K562 (cell line): ENCODE results near the gene EPO. TPM values are rescaled to one million over a fixed set of nuclear protein-coding genes. Genes with fewer than 3 reads are reported as not detected.

ENCODE experiments used
- BCOR ChIP-seq: fragments of 450-650 bp; IDR thresholded peaks from 2 replicates; pipeline ENCODE4 v1.6.1; 2016
- BRF1 ChIP-seq: IDR thresholded peaks from 3 replicates; pipeline ENCODE4 v1.6.1; 2011; ENCODE audit warnings: borderline replicate concordance, mild to moderate bottlenecking; ENCODE audit not compliant: insufficient read length; ENCODE audit errors: extremely low read depth
- CHCHD3 ChIP-seq: fragments of 250-450 bp; sonication (Bioruptor Pico); IDR thresholded peaks from 2 replicates; pipeline ENCODE4 v2.1.2; 2022; ENCODE audit warnings: mild to moderate bottlenecking
- CREB1 ChIP-seq, 2 experiments: sonication (generic) in 1 of 2; formaldehyde crosslinking in 1 of 2; IDR thresholded peaks; 2 replicates each; pipeline versions ENCODE4 v1.6.1 to v1.8.0; 2012 to 2022; ENCODE audit warnings: inconsistent platforms in 1 of 2, mild to moderate bottlenecking in 1 of 2, missing genetic modification reagents in 1 of 2, moderate library complexity in 1 of 2
- E2F8 ChIP-seq: fragments of 450-650 bp; IDR thresholded peaks from 2 replicates; pipeline ENCODE4 v1.7.1; 2018; ENCODE audit warnings: mild to moderate bottlenecking, low read depth; ENCODE audit not compliant: partially characterized antibody
- ERF ChIP-seq: fragments of 450-650 bp; formaldehyde crosslinking; IDR thresholded peaks from 2 replicates; pipeline ENCODE4 v1.4.0; 2020; ENCODE audit warnings: mild to moderate bottlenecking, mixed read lengths
- ETV1 ChIP-seq: fragments of 450-650 bp; conservative IDR thresholded peaks from 2 replicates; pipeline ENCODE4 v1.6.1; 2016; ENCODE audit warnings: missing genetic modification characterization, control low read depth, low read depth, missing compliant biosample characterization
- FOXJ2 ChIP-seq: fragments of 200-800 bp; sonication (Bioruptor generic); IDR thresholded peaks from 2 replicates; pipeline ENCODE4 v1.6.1; 2016; ENCODE audit warnings: missing genetic modification characterization, missing compliant biosample characterization
- GMEB1 ChIP-seq: fragments of 250-450 bp; sonication (Bioruptor Pico); IDR thresholded peaks from 2 replicates; pipeline ENCODE4 v1.4.0; 2020; ENCODE audit warnings: mild to moderate bottlenecking
- GTF2F1 ChIP-seq: IDR thresholded peaks from 2 replicates; pipeline ENCODE4 v1.6.1; 2011; ENCODE audit warnings: low read depth, low read length, improper control_type of control experiment
- HIVEP1 ChIP-seq: fragments of 250-450 bp; sonication (Bioruptor Pico); IDR thresholded peaks from 2 replicates; pipeline ENCODE4 v1.4.0; 2020; ENCODE audit warnings: mild to moderate bottlenecking
- HNRNPLL ChIP-seq: fragments of 200-400 bp; formaldehyde crosslinking; IDR thresholded peaks from 2 replicates; pipeline ENCODE4 v1.6.1; 2017; ENCODE audit warnings: low read length, low read depth, mild to moderate bottlenecking; ENCODE audit not compliant: poor library complexity, severe bottlenecking
- IRF2 ChIP-seq: sonication (generic); formaldehyde crosslinking; IDR thresholded peaks from 2 replicates; pipeline ENCODE4 v1.8.1; 2022; ENCODE audit warnings: mild to moderate bottlenecking, missing genetic modification reagents
- MECOM ChIP-seq: fragments of 250-450 bp; sonication (Bioruptor Pico); IDR thresholded peaks from 2 replicates; pipeline ENCODE4 v1.8.0; 2022; ENCODE audit warnings: inconsistent platforms
- MEIS2 ChIP-seq: fragments of 450-650 bp; IDR thresholded peaks from 2 replicates; pipeline ENCODE4 v1.6.1; 2014; ENCODE audit warnings: mild to moderate bottlenecking; ENCODE audit not compliant: partially characterized antibody
- PHF21A ChIP-seq: fragments of 450-650 bp; IDR thresholded peaks from 2 replicates; pipeline ENCODE4 v1.6.1; 2017; ENCODE audit warnings: low read depth, borderline replicate concordance
- SLC30A9 ChIP-seq: fragments of 250-450 bp; sonication (Bioruptor Pico); IDR thresholded peaks from 2 replicates; pipeline ENCODE4 v1.8.0; 2022; ENCODE audit warnings: mild to moderate bottlenecking, moderate library complexity
- TRIM24 ChIP-seq, 2 experiments: fragments of 450-650 bp; IDR thresholded peaks; 2 replicates each; pipeline ENCODE4 v1.6.1; 2016
- TRIM28 ChIP-seq: fragments of 450-650 bp; IDR thresholded peaks from 2 replicates; pipeline ENCODE4 v1.6.1; 2017
- ZFPM2 ChIP-seq: fragments of 250-450 bp; sonication (Bioruptor Pico); IDR thresholded peaks from 2 replicates; pipeline ENCODE4 v1.5.1; 2022; ENCODE audit warnings: mild to moderate bottlenecking
- ZNF217 ChIP-seq: sonication (generic); formaldehyde crosslinking; IDR thresholded peaks from 2 replicates; pipeline ENCODE4 v1.8.0; 2022; ENCODE audit warnings: mild to moderate bottlenecking, missing genetic modification reagents
- ZNF282 ChIP-seq: sonication (generic); formaldehyde crosslinking; IDR thresholded peaks from 2 replicates; pipeline ENCODE4 v1.8.1; 2023; ENCODE audit warnings: missing genetic modification reagents
- ZNF347 ChIP-seq: fragments of 450-650 bp; formaldehyde crosslinking; IDR thresholded peaks from 2 replicates; pipeline ENCODE4 v1.4.0; 2020; ENCODE audit warnings: low read depth, mild to moderate bottlenecking, moderate library complexity
- ZNF668 ChIP-seq: fragments of 250-450 bp; sonication (Bioruptor Pico); IDR thresholded peaks from 2 replicates; pipeline ENCODE4 v1.8.0; 2022; ENCODE audit warnings: mild to moderate bottlenecking, inconsistent platforms
- polyA plus RNA-seq, 8 experiments: library from polyadenylated mRNA; depleted of rRNA in 4 of 8; stranded (reverse) in 5 of 8; unstranded in 3 of 8; fragments of >200 nt; fragmentation: Nextera tagmentation in 2 of 8; fragmentation: Illumina TruSeq in 1 of 8; extraction: Ambion mirVana in 2 of 8; extraction: Trizol in 1 of 8; gene quantifications; 2 replicates each; pipeline versions ENCODE4 v1.2.1 to v1.2.3, GENCODE V29; 2011 to 2014; ENCODE audit warnings: inconsistent platforms in 1 of 8, missing spikeins in 1 of 8
- total RNA-seq, 7 experiments: library from RNA; depleted of rRNA in 6 of 7; stranded (reverse); fragments of >200 nt in 6 of 7; fragmentation: Illumina TruSeq in 2 of 7; extraction: Trizol in 2 of 7; gene quantifications; 2 replicates each; pipeline versions ENCODE4 v1.2.1 to v1.2.3, GENCODE V29; 2011 to 2021; ENCODE audit warnings: low replicate concordance in 1 of 7
- TF ChIP-seq, protein P1 (sequence below): fragments of 200-800 bp; sonication (Bioruptor generic); IDR thresholded peaks from 2 replicates; pipeline ENCODE4 v1.6.1; 2017; ENCODE audit warnings: missing genetic modification characterization, missing compliant biosample characterization

Gene EPO
- total and polyA plus RNA-seq, 9 of the 15 experiments (the other 6 are each of a cell fraction or from before 2014, with no cell fraction given), result 0.06 to 0.41 (median 0.07) TPM; not detected in 6

- TF ChIP-seq TRIM28, result no peak
- no peak for TF ChIP-seq ZNF668 (CRISPR knock-in tag)
- TF ChIP-seq MECOM, result no peak
- no peak; the same call in 1 of the 2 replicates for TF ChIP-seq HIVEP1
- TF ChIP-seq ZFPM2 (CRISPR knock-in tag), result 0 out of 2 replicates have a peak, but pooled peaks have one; percentile 49
- no peak for TF ChIP-seq MEIS2
- peak; percentile 36; the same call in 1 of the 2 replicates for TF ChIP-seq ETV1 (tag)
- no peak for TF ChIP-seq ERF (CRISPR knock-in tag)
- no peak for TF ChIP-seq CREB1 (IDR thresholded peaks at IDR 0.05)
- no peak for TF ChIP-seq CREB1 (CRISPR knock-in tag; IDR thresholded peaks at IDR 0.05)
- no peak for TF ChIP-seq GTF2F1
- TF ChIP-seq BCOR, result no peak
- TF ChIP-seq SLC30A9 (CRISPR knock-in tag), result peak; percentile 59; the same call in 1 of the 2 replicates
- no peak for TF ChIP-seq IRF2
- no peak for TF ChIP-seq CHCHD3 (CRISPR knock-in tag)
- no peak for TF ChIP-seq PHF21A
- no peak for TF ChIP-seq ZNF347
- TF ChIP-seq TRIM24 (IDR thresholded peaks at IDR 0.05), result no peak
- TF ChIP-seq E2F8, result no peak
- TF ChIP-seq ZNF217 (CRISPR knock-in tag), result no peak
- TF ChIP-seq HNRNPLL, result no peak
- TF ChIP-seq BRF1, result no peak
- TF ChIP-seq, protein P1, sequence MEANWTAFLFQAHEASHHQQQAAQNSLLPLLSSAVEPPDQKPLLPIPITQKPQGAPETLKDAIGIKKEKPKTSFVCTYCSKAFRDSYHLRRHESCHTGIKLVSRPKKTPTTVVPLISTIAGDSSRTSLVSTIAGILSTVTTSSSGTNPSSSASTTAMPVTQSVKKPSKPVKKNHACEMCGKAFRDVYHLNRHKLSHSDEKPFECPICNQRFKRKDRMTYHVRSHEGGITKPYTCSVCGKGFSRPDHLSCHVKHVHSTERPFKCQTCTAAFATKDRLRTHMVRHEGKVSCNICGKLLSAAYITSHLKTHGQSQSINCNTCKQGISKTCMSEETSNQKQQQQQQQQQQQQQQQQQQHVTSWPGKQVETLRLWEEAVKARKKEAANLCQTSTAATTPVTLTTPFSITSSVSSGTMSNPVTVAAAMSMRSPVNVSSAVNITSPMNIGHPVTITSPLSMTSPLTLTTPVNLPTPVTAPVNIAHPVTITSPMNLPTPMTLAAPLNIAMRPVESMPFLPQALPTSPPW (CRISPR knock-in tag), result peak; percentile 39
- TF ChIP-seq ZNF282 (CRISPR knock-in tag), result no peak
- TF ChIP-seq GMEB1, result no peak
- TF ChIP-seq FOXJ2 (tag), result no peak
Observed at GRCh38 chr7:100673942-100674410, 46.3 kb upstream of the EPO start (continued).
